Measurements from ENCODE around the gene PIGV. TPM values are rescaled to one million over a fixed set of nuclear protein-coding genes. Genes with fewer than 3 reads are reported as not detected.

The PIGV gene
- total RNA-seq, 4 donors from 2014 or later = 9.5 to 20.3 (median 12.4) TPM

GRCh38 chr1:26784023-26784871 is 3.5 kb upstream of the PIGV start:
- Histone ChIP-seq H3K4me1 (peaks cover 5 to 6% of the 10 kb centered on the region in 2 donors), H3K4me3 (no peak overlapping the region), H3K27ac (peak overlapping the region; percentile 99 to 100), H3K27me3 (no peaks in the 10 kb centered on the region), H3K9me3 (no peaks in the 10 kb centered on the region), H3K36me3 (no peaks in the 10 kb centered on the region)
- TF ChIP-seq CTCF (IDR thresholded peaks at IDR 0.05) = no peak
- no peak for TF ChIP-seq POLR2A (IDR thresholded peaks at IDR 0.05)
- intact Hi-C loops (cut with DNase I; ENCODE audit: low total_unique reads) = loop anchor here (10.0 kb wide), 1 partner anchor 279 kb away; no protein-coding TSS in a partner anchor
- DNase-seq = peak; percentile 46 to 67

GRCh38 chr1:26784886-26785285 is 2.9 kb upstream of the PIGV start:
- H3K4me1 ChIP-seq = peaks cover 5 to 6% of the 10 kb centered on the region in 2 donors
- H3K27me3 ChIP-seq = no peaks in the 10 kb centered on the region
- no peak for DNase-seq
- no peak overlapping the region for H3K4me3 ChIP-seq
- intact Hi-C loops (cut with DNase I; ENCODE audit: low total_unique reads) = loop anchor here (10.0 kb wide), 1 partner anchor 280 kb away; no protein-coding TSS in a partner anchor
- H3K36me3 ChIP-seq = no peaks in the 10 kb centered on the region
- TF ChIP-seq CTCF (IDR thresholded peaks at IDR 0.05) (no peak), POLR2A (IDR thresholded peaks at IDR 0.05) (no peak)
- H3K27ac ChIP-seq = peak overlapping the region; percentile 99 to 100
- no peaks in the 10 kb centered on the region for H3K9me3 ChIP-seq

GRCh38 chr1:26785611-26786436 is 1.9 kb upstream of the PIGV start:
- TF ChIP-seq CTCF (IDR thresholded peaks at IDR 0.05) = no peak
- no peak for TF ChIP-seq POLR2A (IDR thresholded peaks at IDR 0.05)
- peaks cover 5 to 6% of the 10 kb centered on the region in 2 donors for H3K4me1 ChIP-seq
- no peak overlapping the region for H3K4me3 ChIP-seq
- no peaks in the 10 kb centered on the region for H3K27me3 ChIP-seq
- H3K27ac ChIP-seq = peak overlapping the region; percentile 99 to 100
- H3K36me3 ChIP-seq = no peaks in the 10 kb centered on the region
- no peaks in the 10 kb centered on the region for H3K9me3 ChIP-seq
- no peak for DNase-seq
- intact Hi-C loops (cut with DNase I; ENCODE audit: low total_unique reads) = loop anchor here (10.0 kb wide), 1 partner anchor 281 kb away; no protein-coding TSS in a partner anchor

GRCh38 chr1:26786437-26787380 is 1.0 kb upstream of the PIGV start:
- Histone ChIP-seq H3K27ac (peak overlapping the region; percentile 99 to 100), H3K36me3 (no peaks in the 10 kb centered on the region), H3K27me3 (no peaks in the 10 kb centered on the region), H3K9me3 (no peaks in the 10 kb centered on the region), H3K4me3 (peak overlapping the region; percentile 58 to 95), H3K4me1 (peaks cover 5 to 6% of the 10 kb centered on the region in 2 donors)
- intact Hi-C loops (cut with DNase I; ENCODE audit: low total_unique reads) = loop anchor here (10.0 kb wide), 1 partner anchor 282 kb away; no protein-coding TSS in a partner anchor
- peak; percentile 77 for DNase-seq
- TF ChIP-seq POLR2A (IDR thresholded peaks at IDR 0.05) = peak; percentile 42 to 69
- TF ChIP-seq CTCF (IDR thresholded peaks at IDR 0.05) = peak in 1 of 4 experiments; percentile 16
